Activated T-cell treated with anti-CD3 and anti-CD28 coated beads, Interleukin-2, amount 50 U/mL, for 1 hour (primary cell): ENCODE data around the gene TPM4.
A peak's percentile ranks its signal among the peaks of the same experiment; 100 is the strongest.
"Not testable (repeated sequence)": the region's sequence is repeated elsewhere in the genome, so short reads cannot be mapped to it uniquely, and the experiment has no call there.

Experiments used
- DNase-seq: peaks from one replicate; pipeline ENCODE4 v3.0.0-alpha.2; 2020

Gene TPM4

GRCh38 chr19:16076154-16076957, at the start of gene TPM4:
TPM4 (plus strand) TSS chr19:16076495; CDS start chr19:16076566, 71 bp downstream.
- DNase-seq, result peak; percentile 89

DNA sequence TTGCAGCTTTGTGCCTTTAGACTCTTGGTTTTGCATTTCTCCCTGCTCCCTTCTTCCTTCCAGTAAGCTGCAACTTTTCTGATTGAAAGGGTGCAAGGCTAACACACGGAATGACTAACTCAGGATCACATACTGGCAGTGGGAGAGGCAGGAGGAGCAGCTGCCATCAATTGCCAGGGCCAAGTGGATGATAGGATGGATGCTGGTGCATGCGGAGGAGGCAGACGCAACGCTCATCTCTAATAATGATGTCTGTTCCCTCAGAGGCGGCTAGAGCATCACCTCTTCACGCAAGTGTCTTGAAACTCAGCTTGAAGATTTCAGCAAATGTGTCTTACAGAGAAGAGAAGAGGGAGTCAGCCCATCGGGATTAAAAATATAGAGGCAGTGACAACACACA, 49.5 kb upstream of the TPM4 start:
- DNase-seq, result no peak

- DNase-seq, result no peak
Observed at GRCh38 chr19:16027528-16027927, 48.8 kb upstream of the TPM4 start.

- not testable (repeated sequence) for DNase-seq
Observed at GRCh38 chr19:16030155-16030554, 46.1 kb upstream of the TPM4 start.

DNA sequence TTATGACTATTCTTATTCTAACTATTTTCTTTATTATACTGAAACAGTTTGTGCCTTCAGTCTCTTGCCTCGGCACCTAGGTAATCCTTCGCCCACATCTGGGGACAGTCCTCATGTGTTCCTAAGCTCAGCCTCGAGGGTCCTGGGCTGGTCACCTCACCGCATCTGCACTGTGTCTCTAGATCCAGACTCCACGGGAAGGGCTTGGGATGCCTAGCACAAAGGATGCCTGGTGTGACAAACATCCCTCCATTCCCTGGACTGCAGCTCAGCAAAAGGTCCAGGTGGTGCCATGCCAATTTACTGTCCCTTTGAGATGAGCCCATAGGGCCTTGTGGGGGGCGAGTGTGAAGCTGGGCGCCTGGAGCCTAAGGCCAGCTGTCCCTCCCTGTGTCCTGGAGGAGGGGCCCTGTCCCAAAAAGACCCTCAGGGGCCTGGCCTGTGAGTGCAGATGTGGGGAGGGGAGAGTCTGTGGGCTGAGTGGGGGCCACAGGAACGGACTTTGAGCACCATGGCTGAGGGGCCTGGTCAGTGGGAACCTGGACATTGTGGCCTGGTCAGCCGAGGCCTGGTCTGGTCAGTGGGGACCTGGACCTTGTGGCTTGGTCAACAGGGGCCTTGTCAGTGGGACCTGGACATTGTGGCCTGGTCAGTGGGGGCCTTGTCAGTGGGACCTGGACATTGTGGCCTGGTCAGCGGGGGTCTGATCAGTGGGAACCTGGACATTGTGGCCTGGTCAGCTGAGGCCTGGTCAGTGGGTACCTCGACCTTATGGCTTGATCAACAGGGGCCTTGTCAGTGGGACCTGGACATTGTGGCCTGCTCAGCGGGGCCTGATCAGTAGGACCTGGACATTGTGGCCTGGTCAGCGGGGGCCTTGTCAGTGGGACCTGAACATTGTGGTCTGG, 45.1 kb upstream of the TPM4 start:
- DNase-seq, result no peak

DNA sequence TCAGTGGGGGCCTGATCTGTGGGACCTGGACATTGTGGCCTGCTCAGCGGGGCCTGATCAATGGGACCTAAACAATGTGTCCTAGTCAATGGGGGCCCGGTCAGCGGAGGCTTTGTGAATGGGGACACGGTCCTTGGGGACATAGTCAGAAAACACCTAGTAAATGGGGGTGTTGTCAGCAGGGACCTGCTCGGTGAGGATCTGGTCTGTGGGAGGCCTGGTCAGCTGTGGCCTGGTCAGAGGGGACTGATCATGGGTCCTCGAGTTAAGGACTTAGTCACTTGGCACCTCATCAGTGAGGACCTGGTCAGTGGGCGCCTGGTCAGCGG, 44.5 kb upstream of the TPM4 start:
- DNase-seq, result no peak

- no peak for DNase-seq
Observed at GRCh38 chr19:16032509-16033135, 43.7 kb upstream of the TPM4 start.

GRCh38 chr19:16033136-16033530, 43.2 kb upstream of the TPM4 start:
- DNase-seq, result no peak

GRCh38 chr19:16033721-16034120, 42.6 kb upstream of the TPM4 start:
- DNase-seq, result no peak

DNA sequence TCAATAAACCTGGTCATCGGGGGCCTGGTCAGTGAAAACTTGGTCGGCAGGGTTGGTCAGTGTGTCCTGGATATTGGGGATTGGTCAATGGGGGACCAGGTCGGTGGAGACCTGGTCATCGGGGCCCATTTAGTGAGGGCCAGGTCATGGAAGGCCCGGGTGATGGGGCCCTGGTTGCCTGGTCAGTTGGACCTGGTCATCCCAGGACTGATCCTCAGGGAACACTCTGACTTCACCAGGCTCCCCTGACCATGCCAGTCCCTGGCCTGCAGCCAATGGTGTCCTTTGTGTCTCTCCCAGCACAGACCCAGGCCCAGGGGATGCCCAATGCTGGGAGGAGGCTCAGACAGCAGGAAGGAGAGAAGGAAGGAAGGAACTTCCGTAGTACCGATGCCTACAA, 42.1 kb upstream of the TPM4 start:
- no peak for DNase-seq

DNA sequence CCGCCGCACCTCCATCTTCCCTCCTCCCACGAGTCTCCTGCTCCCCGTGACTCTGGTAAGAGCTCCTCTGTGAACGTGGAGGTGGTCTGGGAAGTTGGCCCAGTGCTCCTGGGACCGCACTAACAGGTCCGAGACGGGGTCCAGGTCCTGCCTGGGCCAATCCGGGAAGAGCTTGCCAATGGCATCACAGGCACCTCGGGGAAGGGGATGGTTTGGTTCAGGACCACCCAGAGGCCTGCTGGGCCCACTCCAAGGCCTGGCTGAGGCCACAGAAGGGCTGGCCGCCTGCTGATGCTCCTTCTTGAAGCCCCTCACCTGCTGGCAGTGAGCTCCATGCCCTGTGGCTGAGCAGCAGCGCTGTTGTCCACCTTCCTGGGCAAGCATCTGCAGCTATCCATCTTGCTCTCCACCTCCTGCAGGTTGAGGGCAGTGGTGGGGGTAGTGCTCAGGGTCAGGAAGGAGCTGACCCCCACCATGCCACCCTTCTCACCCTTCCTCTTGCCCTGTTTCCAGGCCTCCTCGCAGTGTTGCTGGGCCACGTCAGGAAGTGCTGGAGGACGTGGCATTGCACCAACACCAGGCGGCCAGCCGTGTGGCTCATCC, 41.2 kb upstream of the TPM4 start:
- no peak for DNase-seq

GRCh38 chr19:16035601-16036297, 40.5 kb upstream of the TPM4 start:
- no peak for DNase-seq

GRCh38 chr19:16036397-16036925, 39.8 kb upstream of the TPM4 start:
- DNase-seq, result no peak

DNA sequence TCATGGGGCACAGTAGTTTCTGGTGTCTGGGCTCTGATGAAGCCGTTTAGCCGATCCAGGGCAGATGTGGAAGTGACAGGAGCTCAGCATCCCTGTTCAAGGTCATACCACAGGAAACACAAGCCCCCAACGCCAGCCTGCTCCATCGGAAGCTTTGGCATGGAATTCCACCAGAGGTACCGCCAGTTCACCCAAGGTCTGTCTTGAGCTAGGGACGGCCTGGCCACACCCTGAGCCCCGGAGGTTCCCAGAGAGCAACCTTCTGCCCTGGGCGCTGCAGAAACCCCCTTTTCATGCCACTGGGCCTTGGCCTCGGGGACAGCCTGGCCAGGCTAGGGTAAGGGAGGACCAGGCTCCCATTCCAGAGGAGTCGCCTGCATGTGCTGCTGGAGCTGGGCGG, 39.4 kb upstream of the TPM4 start:
- no peak for DNase-seq

GRCh38 chr19:16037424-16038195, 38.7 kb upstream of the TPM4 start:
- peak; percentile 4 for DNase-seq

DNA sequence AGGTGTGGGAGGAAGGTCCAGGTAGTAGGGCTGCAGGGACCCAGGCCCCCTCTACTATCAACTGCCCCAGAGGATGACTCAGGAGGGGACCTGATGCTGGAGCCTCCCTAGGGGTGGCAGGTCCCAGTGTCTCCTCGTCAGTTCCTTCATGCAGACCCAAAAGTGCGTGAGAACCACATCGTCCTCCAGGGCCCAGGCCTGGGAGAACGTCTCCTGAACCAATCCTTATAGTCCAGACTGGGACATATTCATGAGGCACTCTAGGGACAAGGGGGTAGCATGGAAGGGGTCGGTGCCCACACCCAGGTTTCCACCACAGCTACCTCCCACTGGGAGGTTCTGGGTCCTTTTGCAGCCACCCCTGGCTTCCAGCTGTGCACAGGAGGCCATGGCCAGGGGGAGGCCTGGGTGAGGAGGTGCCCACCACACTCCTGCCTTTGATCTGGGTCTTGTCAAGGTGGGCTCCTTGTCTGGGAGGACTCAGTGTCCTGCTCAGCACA, 38.0 kb upstream of the TPM4 start:
- no peak for DNase-seq

GRCh38 chr19:16039081-16039480, 37.2 kb upstream of the TPM4 start:
- DNase-seq, result no peak

DNA sequence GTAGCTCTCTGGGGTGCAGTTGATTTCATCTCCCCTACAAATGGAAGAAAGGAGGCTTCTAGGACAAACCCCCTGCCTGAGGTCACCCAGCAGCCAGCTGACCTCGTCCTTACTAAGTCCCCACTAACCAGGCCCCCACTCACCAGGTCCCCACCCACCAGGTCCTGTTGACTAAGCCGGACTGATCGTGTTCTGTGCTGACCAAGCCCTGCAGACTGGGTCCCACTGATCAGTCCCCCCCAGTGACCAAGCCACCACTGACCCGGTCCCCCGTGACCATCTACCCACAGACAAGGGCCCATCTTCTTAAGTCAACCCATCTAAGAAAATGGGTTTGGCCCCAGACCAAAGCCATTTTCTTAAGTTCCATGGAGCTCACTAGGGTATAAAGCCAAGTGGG, 36.8 kb upstream of the TPM4 start:
- DNase-seq, result no peak

DNA sequence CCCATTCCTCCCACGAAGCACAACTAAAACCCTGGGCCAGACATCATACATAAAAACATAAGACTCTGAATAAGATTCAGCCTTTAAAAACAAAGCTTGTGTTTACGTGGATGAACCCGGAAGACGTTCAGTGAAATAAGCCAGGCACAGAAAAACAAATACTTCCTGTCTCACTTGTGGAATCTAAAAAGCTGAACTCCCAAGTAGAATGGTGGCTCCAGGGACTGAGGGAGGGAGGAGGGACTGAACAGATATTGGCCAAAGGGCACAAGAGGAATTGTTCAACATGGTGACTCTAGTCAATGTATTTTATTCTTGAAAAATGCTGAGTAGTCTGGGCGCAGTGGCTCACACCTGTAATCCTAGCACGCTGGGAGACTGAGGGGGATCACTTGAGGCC, 35.7 kb upstream of the TPM4 start:
- DNase-seq, result no peak

DNA sequence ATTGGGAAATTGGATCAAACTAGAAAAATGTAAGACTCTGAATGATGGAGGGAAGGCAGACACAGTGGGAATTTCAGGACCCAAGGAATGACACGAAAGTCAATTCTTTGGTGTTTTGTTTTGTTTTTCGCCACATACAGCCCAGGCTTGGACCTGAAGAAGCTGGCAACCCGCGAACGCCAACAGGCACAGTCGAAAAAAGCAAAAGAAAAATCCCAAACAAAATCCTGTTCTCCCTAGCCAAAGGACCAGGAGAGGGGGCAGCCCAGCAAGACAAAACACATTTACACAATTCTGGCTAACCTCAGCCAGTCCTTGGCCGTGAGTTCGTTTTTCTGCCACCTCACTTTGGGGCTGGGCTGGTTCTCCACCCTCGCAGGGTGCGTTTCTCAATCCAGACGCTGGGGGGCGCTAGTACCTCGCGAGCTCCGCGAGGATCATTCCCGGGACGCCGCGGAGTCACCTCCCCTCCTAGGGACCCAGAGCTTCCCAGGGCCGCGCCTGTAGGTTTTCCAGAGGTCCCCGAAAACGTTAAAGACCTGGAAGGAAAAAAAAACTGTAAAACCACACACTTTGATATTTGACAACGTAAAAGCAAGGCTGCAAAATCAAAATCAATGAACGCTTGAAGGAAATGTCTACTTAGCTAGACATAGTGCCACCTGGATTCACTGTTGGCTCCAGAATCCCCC, 34.9 kb upstream of the TPM4 start:
- DNase-seq, result peak; percentile 82

GRCh38 chr19:16041991-16042386, 34.3 kb upstream of the TPM4 start:
- DNase-seq, result no peak
